GF-D8 (cell line): ENCODE results near the gene IL1RAPL1.
"Not testable (repeated sequence)": the region's sequence is repeated elsewhere in the genome, so short reads cannot be mapped to it uniquely, and the experiment has no call there.

Experiments used
- DNase-seq: peaks from one replicate; lab custom pipeline; 2025; lab: John Stamatoyannopoulos, UW

The IL1RAPL1 gene

GRCh38 chrX:28628120-28628519 lies 40.9 kb downstream of the IL1RAPL1 start:
- DNase-seq = no peak

- DNase-seq = no peak
Measured at GRCh38 chrX:28638775-28639174, 51.5 kb downstream of the IL1RAPL1 start.

- no peak for DNase-seq
Measured at GRCh38 chrX:28639451-28639850, 52.2 kb downstream of the IL1RAPL1 start.

- DNase-seq = no peak
Measured at GRCh38 chrX:28649541-28649940, 62.3 kb downstream of the IL1RAPL1 start.

GRCh38 chrX:28651186-28651585 lies 63.9 kb downstream of the IL1RAPL1 start:
- DNase-seq = no peak

- DNase-seq = no peak
Measured at GRCh38 chrX:28659269-28659668, 72.0 kb downstream of the IL1RAPL1 start.

- DNase-seq = no peak
Measured at GRCh38 chrX:28665778-28666177, 78.5 kb downstream of the IL1RAPL1 start.

GRCh38 chrX:28668303-28668702 lies 81.1 kb downstream of the IL1RAPL1 start:
- DNase-seq = no peak

GRCh38 chrX:28668957-28669356 lies 81.7 kb downstream of the IL1RAPL1 start:
- no peak for DNase-seq

GRCh38 chrX:28670074-28670473 lies 82.8 kb downstream of the IL1RAPL1 start:
- no peak for DNase-seq

GRCh38 chrX:28675173-28675572 lies 87.9 kb downstream of the IL1RAPL1 start:
- DNase-seq = no peak

- DNase-seq = no peak
Measured at GRCh38 chrX:28693101-28693500, 105.9 kb downstream of the IL1RAPL1 start.

- DNase-seq = no peak
Measured at GRCh38 chrX:28697732-28698131, 110.5 kb downstream of the IL1RAPL1 start.

GRCh38 chrX:28701222-28701621 lies 114.0 kb downstream of the IL1RAPL1 start:
- no peak for DNase-seq

GRCh38 chrX:28706964-28707363 lies 119.7 kb downstream of the IL1RAPL1 start:
- DNase-seq = no peak

GRCh38 chrX:28709421-28709820 lies 122.2 kb downstream of the IL1RAPL1 start:
- no peak for DNase-seq

GRCh38 chrX:28717864-28718263 lies 130.6 kb downstream of the IL1RAPL1 start:
- DNase-seq = no peak

GRCh38 chrX:28718450-28718849 lies 131.2 kb downstream of the IL1RAPL1 start:
- no peak for DNase-seq

GRCh38 chrX:28719620-28720019 lies 132.4 kb downstream of the IL1RAPL1 start:
- no peak for DNase-seq

- no peak for DNase-seq
Measured at GRCh38 chrX:28752330-28752729, 165.1 kb downstream of the IL1RAPL1 start.

GRCh38 chrX:28756175-28756574 lies 168.9 kb downstream of the IL1RAPL1 start:
- no peak for DNase-seq

GRCh38 chrX:28756647-28757046 lies 169.4 kb downstream of the IL1RAPL1 start:
- DNase-seq = no peak

GRCh38 chrX:28757290-28757689 lies 170.0 kb downstream of the IL1RAPL1 start:
- no peak for DNase-seq

GRCh38 chrX:28766561-28766960 lies 179.3 kb downstream of the IL1RAPL1 start:
- DNase-seq = not testable (repeated sequence)

- DNase-seq = no peak
Measured at GRCh38 chrX:28773807-28774206, 186.6 kb downstream of the IL1RAPL1 start.
